Mononuclear cell (primary cell): ENCODE measurements around the gene PSME2. TPM values are rescaled to one million over a fixed set of nuclear protein-coding genes. Genes with fewer than 3 reads are reported as not detected.

Experiments used
- H3K27me3 ChIP-seq: 2 replicates; pipeline ENCODE4 v1.6.0; 2011; ENCODE audit warnings: low read length, control low read depth; ENCODE audit not compliant: insufficient read depth
- H3K4me1 ChIP-seq: 2 replicates; pipeline ENCODE4 v1.5.1; 2011; ENCODE audit warnings: mild to moderate bottlenecking, low read length, control low read depth; ENCODE audit not compliant: insufficient read depth
- H3K4me3 ChIP-seq: 2 replicates; pipeline ENCODE4 v1.5.1; 2011; ENCODE audit warnings: mild to moderate bottlenecking, low read length, moderate library complexity
- H3K9me3 ChIP-seq: 2 replicates; pipeline ENCODE4 v1.5.1; 2011; ENCODE audit warnings: low read depth, mild to moderate bottlenecking, control low read depth, low read length
- total RNA-seq: library from RNA; depleted of rRNA; stranded (reverse); fragments of >200 nt; gene quantifications from one replicate; pipeline ENCODE4 v1.2.3, GENCODE V29; 2012

PSME2 gene
- total RNA-seq, 1 donor = 78.9 TPM

GRCh38 chr14:24184104-24184970 is 37.9 kb upstream of the PSME2 start:
- no peak overlapping the region for H3K4me3 ChIP-seq
- H3K4me1 ChIP-seq = peaks cover 24% of the 10 kb centered on the region
- no peaks in the 10 kb centered on the region for H3K9me3 ChIP-seq
- H3K27me3 ChIP-seq = no peaks in the 10 kb centered on the region

- no peaks in the 10 kb centered on the region for H3K9me3 ChIP-seq
- no peak overlapping the region for H3K4me3 ChIP-seq
- H3K4me1 ChIP-seq = peaks cover 13% of the 10 kb centered on the region
- H3K27me3 ChIP-seq = no peaks in the 10 kb centered on the region
These were observed 36.6 kb upstream of the PSME2 start for GRCh38 chr14:24183014-24183481.

- no peak overlapping the region for H3K4me3 ChIP-seq
- no peaks in the 10 kb centered on the region for H3K9me3 ChIP-seq
- H3K27me3 ChIP-seq = no peaks in the 10 kb centered on the region
- H3K4me1 ChIP-seq = peaks cover 6% of the 10 kb centered on the region
These were observed 35.9 kb upstream of the PSME2 start for GRCh38 chr14:24182110-24182882.

GRCh38 chr14:24181371-24182077 is 35.1 kb upstream of the PSME2 start:
- no peaks in the 10 kb centered on the region for H3K4me1 ChIP-seq
- no peaks in the 10 kb centered on the region for H3K27me3 ChIP-seq

GRCh38 chr14:24179961-24180796 is 33.8 kb upstream of the PSME2 start:
- Histone ChIP-seq H3K27me3 (no peaks in the 10 kb centered on the region), H3K4me3 (no peak overlapping the region), H3K4me1 (no peaks in the 10 kb centered on the region), H3K9me3 (no peaks in the 10 kb centered on the region)

More at GRCh38 chr14:24181371-24182077, 35.1 kb upstream of the PSME2 start:
- H3K9me3 ChIP-seq = no peaks in the 10 kb centered on the region
- H3K4me3 ChIP-seq = no peak overlapping the region

GRCh38 chr14:24179294-24179960 is 33.0 kb upstream of the PSME2 start:
- Histone ChIP-seq H3K4me3 (no peak overlapping the region), H3K27me3 (no peaks in the 10 kb centered on the region), H3K4me1 (no peaks in the 10 kb centered on the region), H3K9me3 (no peaks in the 10 kb centered on the region)

- Histone ChIP-seq H3K4me1 (no peaks in the 10 kb centered on the region), H3K9me3 (no peaks in the 10 kb centered on the region), H3K4me3 (no peak overlapping the region)
These were observed 32.2 kb upstream of the PSME2 start for GRCh38 chr14:24178399-24179178.

GRCh38 chr14:24177891-24178290 is 31.5 kb upstream of the PSME2 start:
- Histone ChIP-seq H3K4me3 (no peak overlapping the region), H3K27me3 (no peaks in the 10 kb centered on the region), H3K9me3 (no peaks in the 10 kb centered on the region), H3K4me1 (no peaks in the 10 kb centered on the region)

More at GRCh38 chr14:24178399-24179178, 32.2 kb upstream of the PSME2 start:
- no peaks in the 10 kb centered on the region for H3K27me3 ChIP-seq

- Histone ChIP-seq H3K27me3 (no peaks in the 10 kb centered on the region), H3K4me3 (no peak overlapping the region), H3K9me3 (no peaks in the 10 kb centered on the region), H3K4me1 (peaks cover 5% of the 10 kb centered on the region)
These were observed 30.8 kb upstream of the PSME2 start for GRCh38 chr14:24177041-24177825.

- Histone ChIP-seq H3K9me3 (no peaks in the 10 kb centered on the region), H3K4me1 (peaks cover 11% of the 10 kb centered on the region)
These were observed 30.2 kb upstream of the PSME2 start for GRCh38 chr14:24176599-24176998.

GRCh38 chr14:24172871-24173281 is 26.5 kb upstream of the PSME2 start:
- Histone ChIP-seq H3K9me3 (no peaks in the 10 kb centered on the region), H3K4me3 (no peak overlapping the region)

More at GRCh38 chr14:24176599-24176998, 30.2 kb upstream of the PSME2 start:
- Histone ChIP-seq H3K4me3 (no peak overlapping the region), H3K27me3 (no peaks in the 10 kb centered on the region)

GRCh38 chr14:24172261-24172860 is 26.0 kb upstream of the PSME2 start:
- Histone ChIP-seq H3K27me3 (no peaks in the 10 kb centered on the region), H3K4me1 (peaks cover 30% of the 10 kb centered on the region), H3K9me3 (no peaks in the 10 kb centered on the region), H3K4me3 (peak overlapping the region; percentile 26)

More at GRCh38 chr14:24172871-24173281, 26.5 kb upstream of the PSME2 start:
- Histone ChIP-seq H3K4me1 (peaks cover 27% of the 10 kb centered on the region), H3K27me3 (no peaks in the 10 kb centered on the region)
